Transverse colon (tissue), 4 donors: ENCODE data around the gene QRFP. TPM values are rescaled to one million over a fixed set of nuclear protein-coding genes. Genes with fewer than 3 reads are reported as not detected.
"Not testable (repeated sequence)": the region's sequence is repeated elsewhere in the genome, so short reads cannot be mapped to it uniquely, and the experiment has no call there.

Experiments used
- DNase-seq: peaks from one replicate; pipeline ENCODE4 v3.0.0-alpha.2; 2019
- H3K27ac ChIP-seq, 4 donors: fragments of 200-600 bp; sonication (generic); 2 replicates each; pipeline ENCODE4 v1.5.1; 2016 to 2018; ENCODE audit warnings: inconsistent platforms in 4 of 4
- H3K27me3 ChIP-seq: fragments of 200-600 bp; sonication (generic); 2 replicates; pipeline ENCODE4 v1.5.1; 2017; ENCODE audit warnings: inconsistent platforms
- H3K36me3 ChIP-seq, 4 donors: fragments of 200-600 bp; sonication (generic); 2 replicates each; pipeline ENCODE4 v1.5.1; 2017 to 2019; ENCODE audit warnings: inconsistent platforms in 4 of 4
- H3K4me1 ChIP-seq, 4 donors: fragments of 200-600 bp; sonication (generic); 2 replicates each; pipeline ENCODE4 v1.5.1; 2017 to 2020; ENCODE audit warnings: inconsistent platforms in 4 of 4
- H3K4me3 ChIP-seq, 4 donors: fragments of 200-600 bp; sonication (generic); 1 replicate in 1 of 4; 2 replicates in 3 of 4; pipeline versions ENCODE4 v1.5.1 to v1.6.1; 2017 to 2019; ENCODE audit warnings: inconsistent platforms in 4 of 4
- H3K9me3 ChIP-seq, 2 donors: fragments of 200-600 bp; sonication (generic); 2 replicates each; pipeline ENCODE4 v1.5.1; 2017 to 2019; ENCODE audit warnings: inconsistent platforms in 2 of 2
- EP300 ChIP-seq: sonication (generic); formaldehyde crosslinking; IDR thresholded peaks from one replicate; pipeline ENCODE4 v1.6.1; 2017; ENCODE audit warnings: antibody characterized with exemption, low read depth
- POLR2A ChIP-seq: fragments of 450-650 bp; IDR thresholded peaks from one replicate; pipeline ENCODE4 v1.6.1; 2016; ENCODE audit warnings: antibody characterized with exemption, mild to moderate bottlenecking, moderate library complexity
- POLR2AphosphoS5 ChIP-seq, 3 donors: sonication (generic); formaldehyde crosslinking; IDR thresholded peaks; one replicate each; pipeline ENCODE4 v1.6.1; 2016; ENCODE audit warnings: antibody characterized with exemption in 3 of 3
- WGBS, 2 donors: methylation state at CpG; one replicate each; pipeline ENCODE4 v1.1.5; 2018; ENCODE audit warnings: low coverage in 1 of 2; 5-methylcytosine and 5-hydroxymethylcytosine counted together
- in situ Hi-C, 4 donors: fragments of 200-750 bp; cut with MboI; loops; one replicate each; pipeline versions ENCODE4 v1.15.0 to v1.15.1; 2017; ENCODE audit warnings: low sequenced_read_pairs in 3 of 4, low pct_ligation_motif_present in 1 of 4, low pct_unique_long_range_greater_than_20kb in 1 of 4
- intact Hi-C: fragments of 100-400 bp; cut with DNase I; formaldehyde crosslinking; loops from one replicate; pipeline ENCODE4 v1.15.1; 2023; ENCODE audit warnings: low total_unique reads
- total RNA-seq, 4 donors: library from RNA; depleted of rRNA; stranded (reverse); fragments of >200 nt; gene quantifications; one replicate each; pipeline ENCODE4 v1.1.0, GENCODE V29; 2016
- TF ChIP-seq, protein P1 (sequence below), 5 experiments: fragments of 200-600 bp in 3 of 5; fragments of 450-650 bp in 2 of 5; sonication (generic) in 3 of 5; IDR thresholded peaks; 1 replicate in 2 of 5; 2 replicates in 3 of 5; pipeline ENCODE4 v1.5.1; 2016 to 2017; ENCODE audit warnings: antibody characterized with exemption in 5 of 5, inconsistent platforms in 3 of 5, mild to moderate bottlenecking in 2 of 5, moderate library complexity in 1 of 5

Gene QRFP
- total RNA-seq, 4 donors from 2014 or later, result not detected

DNA sequence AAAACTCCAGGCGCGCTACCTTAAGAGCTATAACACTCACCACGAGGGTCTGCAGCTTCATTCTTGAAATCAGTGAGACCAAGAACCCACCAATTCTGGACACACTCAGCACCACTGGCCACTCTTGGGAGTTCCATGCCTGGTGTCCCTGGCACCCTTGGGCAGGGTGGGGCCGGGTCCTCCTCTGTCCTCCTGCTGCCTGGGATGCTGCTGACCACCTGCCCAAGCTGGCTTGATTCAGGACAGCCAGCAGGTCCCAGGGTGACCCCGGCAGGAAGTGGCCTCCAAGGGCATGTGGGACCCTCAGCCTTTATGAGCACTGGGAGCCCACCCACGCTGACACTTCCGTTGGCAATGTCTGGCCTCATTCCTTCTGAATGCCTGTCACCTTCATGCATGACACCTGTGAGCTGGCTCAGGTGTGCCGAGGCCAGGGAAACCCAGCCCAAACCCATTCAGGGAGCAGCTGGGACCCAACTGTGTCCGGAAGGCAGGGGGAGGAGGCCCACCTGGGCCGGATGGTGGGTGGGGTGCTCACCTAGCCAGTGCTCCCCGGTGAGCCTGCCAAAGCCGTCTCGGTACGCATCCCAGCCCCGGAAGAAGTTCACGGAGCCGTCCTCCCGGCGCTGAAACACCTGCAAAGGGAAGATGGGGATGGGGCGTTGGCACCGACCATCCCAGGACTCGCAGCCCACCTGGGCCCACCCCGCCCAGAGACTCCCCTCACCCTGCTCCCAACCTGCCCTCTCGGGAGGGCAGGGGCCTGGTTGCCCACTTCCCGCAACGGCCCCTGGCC is 14.8 kb upstream of the QRFP start:
- Histone ChIP-seq H3K27me3 (peaks cover 12% of the 10 kb centered on the region), H3K9me3 (no peaks in the 10 kb centered on the region), H3K36me3 (no peaks in the 10 kb centered on the region), H3K4me3 (no peak overlapping the region), H3K4me1 (no peaks in the 10 kb centered on the region), H3K27ac (no peak overlapping the region)
- in situ Hi-C loops (no loop called here), intact Hi-C loops (no loop called here)
- DNase-seq, result no peak
- 70 to 90% methylated on average over 2 to 20 of the region's 26 CpGs for WGBS, 2 donors
- TF ChIP-seq POLR2A, result no peak
- no peak for TF ChIP-seq POLR2AphosphoS5 (IDR thresholded peaks at IDR 0.05)
- TF ChIP-seq, protein P1, sequence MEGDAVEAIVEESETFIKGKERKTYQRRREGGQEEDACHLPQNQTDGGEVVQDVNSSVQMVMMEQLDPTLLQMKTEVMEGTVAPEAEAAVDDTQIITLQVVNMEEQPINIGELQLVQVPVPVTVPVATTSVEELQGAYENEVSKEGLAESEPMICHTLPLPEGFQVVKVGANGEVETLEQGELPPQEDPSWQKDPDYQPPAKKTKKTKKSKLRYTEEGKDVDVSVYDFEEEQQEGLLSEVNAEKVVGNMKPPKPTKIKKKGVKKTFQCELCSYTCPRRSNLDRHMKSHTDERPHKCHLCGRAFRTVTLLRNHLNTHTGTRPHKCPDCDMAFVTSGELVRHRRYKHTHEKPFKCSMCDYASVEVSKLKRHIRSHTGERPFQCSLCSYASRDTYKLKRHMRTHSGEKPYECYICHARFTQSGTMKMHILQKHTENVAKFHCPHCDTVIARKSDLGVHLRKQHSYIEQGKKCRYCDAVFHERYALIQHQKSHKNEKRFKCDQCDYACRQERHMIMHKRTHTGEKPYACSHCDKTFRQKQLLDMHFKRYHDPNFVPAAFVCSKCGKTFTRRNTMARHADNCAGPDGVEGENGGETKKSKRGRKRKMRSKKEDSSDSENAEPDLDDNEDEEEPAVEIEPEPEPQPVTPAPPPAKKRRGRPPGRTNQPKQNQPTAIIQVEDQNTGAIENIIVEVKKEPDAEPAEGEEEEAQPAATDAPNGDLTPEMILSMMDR (IDR thresholded peaks at IDR 0.05), result no peak
- no peak for TF ChIP-seq EP300

DNA sequence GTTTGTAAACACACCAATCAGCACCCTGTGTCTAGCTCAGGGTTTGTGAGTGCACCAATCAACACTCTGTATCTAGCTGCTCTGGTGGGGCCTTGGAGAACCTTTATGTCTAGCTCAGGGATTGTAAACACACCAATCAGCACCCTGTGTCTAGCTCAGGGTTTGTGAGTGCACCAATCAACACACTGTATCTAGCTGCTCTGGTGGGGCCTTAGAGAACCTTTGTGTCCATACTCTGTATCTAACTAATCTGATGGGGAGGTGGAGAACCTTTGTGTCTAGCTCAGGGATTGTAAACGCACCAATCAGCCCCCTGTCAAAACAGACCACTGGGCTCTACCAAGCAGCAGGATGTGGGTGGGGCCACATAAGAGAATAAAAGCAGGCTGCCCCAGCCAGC is 14.1 kb upstream of the QRFP start:
- H3K4me1 ChIP-seq, in situ Hi-C loops, H3K27ac ChIP-seq, DNase-seq, H3K9me3 ChIP-seq, intact Hi-C loops, H3K4me3 ChIP-seq, H3K36me3 ChIP-seq: not testable (repeated sequence)
- WGBS, 2 donors, result 80% methylated on average over 1 of the region's 1 CpG; no CpG with 5 or more reads in 1 of the 2 donors
- H3K27me3 ChIP-seq, result peaks cover 12% of the 10 kb centered on the region

DNA sequence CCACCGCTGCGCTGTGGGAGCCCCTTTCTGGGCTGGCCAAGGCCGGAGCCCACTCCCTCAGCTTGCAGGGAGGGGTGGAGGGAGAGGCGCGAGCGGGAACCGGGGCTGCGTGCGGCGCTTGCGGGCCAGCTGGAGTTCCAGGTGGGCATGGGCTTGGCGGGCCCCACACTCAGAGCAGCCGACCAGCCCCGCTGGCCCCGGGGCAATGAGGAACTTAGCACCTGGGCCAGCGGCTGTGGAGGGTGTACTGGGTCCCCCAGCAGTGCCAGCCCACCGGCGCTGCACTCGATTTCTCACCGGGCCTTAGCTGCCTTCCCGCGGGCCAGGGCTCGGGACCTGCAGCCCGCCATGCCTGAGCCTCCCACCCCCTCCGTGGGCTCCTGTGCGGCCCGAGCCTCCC is 13.4 kb upstream of the QRFP start:
- intact Hi-C loops, in situ Hi-C loops, DNase-seq, H3K9me3 ChIP-seq, H3K4me3 ChIP-seq, H3K36me3 ChIP-seq, H3K27ac ChIP-seq, H3K4me1 ChIP-seq: not testable (repeated sequence)
- 95% methylated on average over 26 of the region's 27 CpGs; no CpG with 5 or more reads in 1 of the 2 donors for WGBS, 2 donors
- peaks cover 11% of the 10 kb centered on the region for H3K27me3 ChIP-seq

DNA sequence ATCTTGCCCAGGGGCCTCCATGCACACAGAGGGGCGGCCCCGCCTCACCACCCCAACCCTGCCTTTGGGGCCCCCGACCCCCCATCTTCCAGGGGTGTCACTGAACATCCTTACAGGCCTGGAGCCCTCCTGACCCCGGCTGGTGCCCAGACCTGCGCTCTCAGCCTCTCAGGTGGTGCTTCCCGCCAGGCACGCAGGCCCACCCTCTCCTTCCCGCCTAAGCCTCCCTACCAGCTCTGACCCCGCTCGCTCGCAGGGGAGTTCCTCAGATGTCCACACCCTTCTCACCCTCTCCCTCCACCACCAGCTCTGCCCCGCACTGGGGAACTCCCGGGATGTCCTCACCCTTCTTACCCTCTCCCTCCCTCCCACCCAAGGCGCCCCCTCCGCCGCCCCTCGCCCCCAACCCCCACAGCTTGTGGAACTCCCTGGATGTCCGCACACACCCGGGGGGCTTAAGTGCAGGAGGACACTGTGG is 12.3 kb upstream of the QRFP start:
- WGBS, 2 donors, result 86% methylated on average over 19 of the region's 19 CpGs; no CpG with 5 or more reads in 1 of the 2 donors
- intact Hi-C loops, result no loop called here

DNA sequence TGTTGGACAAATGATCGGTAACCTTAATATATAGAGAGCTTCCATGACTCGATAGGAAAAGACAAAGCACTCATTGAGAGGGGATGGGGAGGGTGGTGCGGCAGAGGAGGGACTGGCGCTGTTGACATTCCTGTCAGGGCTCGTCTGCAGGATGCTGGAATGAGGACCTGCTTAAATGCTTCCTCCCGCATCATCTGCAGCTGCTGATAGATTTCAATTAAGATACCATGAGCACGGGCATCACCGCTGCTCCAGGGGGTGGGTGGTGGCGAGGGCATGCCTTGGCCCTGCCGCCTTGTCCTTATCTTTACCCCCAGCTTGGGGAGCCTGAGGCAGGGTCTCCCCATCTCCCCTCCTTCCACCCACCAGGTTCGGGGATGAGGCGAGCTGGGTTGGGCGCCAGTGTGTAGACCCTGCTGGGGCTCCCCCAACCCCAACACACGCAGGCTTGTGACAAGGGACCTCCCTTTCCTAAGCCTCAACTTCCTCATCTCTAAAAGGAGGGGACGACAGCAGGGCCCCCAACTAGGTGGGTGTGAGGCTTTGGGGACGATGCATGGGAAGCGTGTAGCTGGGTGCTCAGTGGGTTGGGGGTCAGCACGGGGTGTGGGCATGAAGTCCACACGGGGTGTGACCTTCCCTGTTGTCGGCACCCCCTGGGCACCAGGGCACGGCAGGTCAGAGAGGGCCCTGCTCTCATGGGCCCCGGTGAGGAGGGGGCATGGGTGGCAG is 11.7 kb upstream of the QRFP start:
- no peak for DNase-seq
- intact Hi-C loops (no loop called here), in situ Hi-C loops (no loop called here)
- no peaks in the 10 kb centered on the region for H3K36me3 ChIP-seq
- H3K9me3 ChIP-seq, result no peaks in the 10 kb centered on the region
- TF ChIP-seq POLR2A, result no peak
- TF ChIP-seq, protein P1 (IDR thresholded peaks at IDR 0.05), result no peak
- no peak for TF ChIP-seq POLR2AphosphoS5 (IDR thresholded peaks at IDR 0.05)
- TF ChIP-seq EP300, result no peak
- peaks cover 2% of the 10 kb centered on the region for H3K27me3 ChIP-seq
- H3K27ac ChIP-seq, result no peak overlapping the region
- no peaks in the 10 kb centered on the region for H3K4me1 ChIP-seq
- no peak overlapping the region for H3K4me3 ChIP-seq
- 69 to 80% methylated on average over 8 to 22 of the region's 22 CpGs for WGBS, 2 donors

More for the DNA sequence above, 12.3 kb upstream of the QRFP start:
- no peak overlapping the region for H3K27ac ChIP-seq
- H3K36me3 ChIP-seq, result no peaks in the 10 kb centered on the region
- peaks cover 3% of the 10 kb centered on the region for H3K27me3 ChIP-seq
- H3K4me3 ChIP-seq, result no peak overlapping the region
- H3K9me3 ChIP-seq, result no peaks in the 10 kb centered on the region
- no peaks in the 10 kb centered on the region for H3K4me1 ChIP-seq
- in situ Hi-C loops, result no loop called here
- DNase-seq, result no peak
- TF ChIP-seq POLR2AphosphoS5 (IDR thresholded peaks at IDR 0.05), result no peak
- no peak for TF ChIP-seq POLR2A
- TF ChIP-seq, protein P1 (IDR thresholded peaks at IDR 0.05), result no peak
- no peak for TF ChIP-seq EP300
